ENCODE measurements around the gene MCEE.
"Not testable (repeated sequence)": the region's sequence is repeated elsewhere in the genome, so short reads cannot be mapped to it uniquely, and the experiment has no call there.

MCEE gene

DNA sequence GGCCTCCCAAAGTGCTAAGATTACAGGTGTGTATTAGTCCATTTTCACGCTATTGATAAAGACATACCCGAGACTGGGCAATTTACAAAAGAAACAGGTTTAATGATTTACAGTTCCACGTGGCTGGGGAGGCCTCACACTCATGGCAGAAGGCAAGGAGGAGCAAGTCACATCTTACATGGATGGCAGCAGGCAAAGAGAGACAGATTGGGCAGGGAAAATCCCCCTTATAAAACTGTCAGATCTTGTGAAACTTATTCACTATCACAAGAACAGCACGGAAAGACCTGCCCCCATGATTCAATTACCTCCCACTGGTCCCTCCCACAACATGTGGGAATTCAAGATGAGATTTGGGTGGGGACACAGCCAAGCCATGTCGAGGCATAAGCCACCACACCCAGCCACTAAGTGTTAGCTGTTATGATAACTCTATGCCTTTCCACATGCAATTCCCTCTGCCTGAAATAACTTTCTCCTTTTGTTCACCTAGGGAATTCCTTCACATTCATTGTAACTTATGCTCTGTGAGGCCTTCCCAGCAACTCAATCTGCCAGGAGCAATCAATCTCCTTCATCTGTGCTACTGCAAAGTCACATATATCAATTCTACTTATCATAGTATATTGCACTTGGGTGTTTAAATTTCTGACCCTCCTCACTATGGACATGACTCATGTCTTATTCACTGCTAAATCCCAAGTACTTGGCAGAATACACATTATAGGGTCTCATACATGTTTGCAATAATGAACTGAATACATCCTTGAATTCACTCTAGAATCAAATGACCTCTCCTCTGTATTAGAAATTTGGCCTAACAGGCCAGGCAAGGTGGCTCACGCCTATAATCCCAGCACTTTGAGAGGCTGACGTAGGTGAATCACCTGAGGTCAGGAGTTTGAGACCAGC, 7.4 kb downstream of the MCEE start:
- Histone ChIP-seq H3K9ac (ENCODE audit: low read length) (no peak overlapping the region), H3K4me3 (ENCODE audit: low read length) (no peak overlapping the region), H3K4me1 (ENCODE audit: control insufficient read depth, insufficient read depth, low read length) (no peaks in the 10 kb centered on the region), H3K36me3 (ENCODE audit: control insufficient read depth, insufficient read depth, low read length) (peaks cover 7% of the 10 kb centered on the region), H3K27me3 (ENCODE audit: control insufficient read depth, insufficient read depth, low read length) (no peaks in the 10 kb centered on the region), H3K27ac (ENCODE audit: low read depth, low read length) (no peak overlapping the region)

DNA sequence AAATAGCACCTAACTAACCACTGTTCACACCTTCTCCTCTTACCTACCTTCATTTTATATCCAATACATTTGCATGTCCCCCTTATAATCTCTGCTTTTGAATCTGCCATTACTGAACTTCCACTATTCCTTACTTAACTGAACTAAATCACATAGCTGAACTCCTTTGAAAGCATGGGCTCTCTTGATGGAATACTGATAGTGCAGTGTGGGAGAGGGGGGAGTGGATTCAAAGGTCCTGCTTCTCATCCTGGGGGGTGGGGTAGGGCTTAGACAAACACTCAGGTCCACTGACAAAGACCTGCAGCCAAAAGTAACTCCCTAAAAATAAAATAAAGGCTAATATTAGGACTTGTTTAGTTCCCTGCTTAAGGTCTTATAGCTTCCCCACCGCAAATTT, 8.6 kb downstream of the MCEE start:
- Histone ChIP-seq H3K27me3 (ENCODE audit: control insufficient read depth, insufficient read depth, low read length) (no peaks in the 10 kb centered on the region), H3K9ac (ENCODE audit: low read length) (no peak overlapping the region), H3K36me3 (ENCODE audit: control insufficient read depth, insufficient read depth, low read length) (peaks cover 7% of the 10 kb centered on the region), H3K27ac (ENCODE audit: low read depth, low read length) (no peak overlapping the region), H3K4me1 (ENCODE audit: control insufficient read depth, insufficient read depth, low read length) (no peaks in the 10 kb centered on the region), H3K4me3 (ENCODE audit: low read length) (no peak overlapping the region)

DNA sequence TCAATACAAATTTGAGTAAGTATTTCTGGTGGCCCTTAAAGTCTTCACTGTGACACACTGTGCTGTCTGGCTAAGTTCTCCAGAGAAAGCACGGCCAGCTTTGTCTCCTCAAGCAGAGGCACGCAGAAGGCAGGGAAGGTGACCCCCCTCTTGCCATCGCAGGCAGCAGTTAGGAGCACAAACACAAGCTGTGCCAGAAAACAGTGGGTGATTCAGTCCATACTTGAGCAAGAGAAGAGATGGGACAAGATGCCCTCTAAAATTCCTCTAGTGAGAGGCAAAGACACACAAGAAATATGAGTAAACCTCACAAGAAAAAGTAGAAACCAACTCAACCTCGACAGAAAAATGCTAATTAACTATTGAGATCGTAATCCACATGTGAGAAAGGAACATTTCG, 9.8 kb downstream of the MCEE start:
- Histone ChIP-seq H3K27me3 (ENCODE audit: control insufficient read depth, insufficient read depth, low read length) (no peaks in the 10 kb centered on the region), H3K4me3 (ENCODE audit: low read length) (no peak overlapping the region), H3K9ac (ENCODE audit: low read length) (no peak overlapping the region), H3K27ac (ENCODE audit: low read depth, low read length) (no peak overlapping the region), H3K36me3 (ENCODE audit: control insufficient read depth, insufficient read depth, low read length) (peaks cover 7% of the 10 kb centered on the region), H3K4me1 (ENCODE audit: control insufficient read depth, insufficient read depth, low read length) (no peaks in the 10 kb centered on the region)

DNA sequence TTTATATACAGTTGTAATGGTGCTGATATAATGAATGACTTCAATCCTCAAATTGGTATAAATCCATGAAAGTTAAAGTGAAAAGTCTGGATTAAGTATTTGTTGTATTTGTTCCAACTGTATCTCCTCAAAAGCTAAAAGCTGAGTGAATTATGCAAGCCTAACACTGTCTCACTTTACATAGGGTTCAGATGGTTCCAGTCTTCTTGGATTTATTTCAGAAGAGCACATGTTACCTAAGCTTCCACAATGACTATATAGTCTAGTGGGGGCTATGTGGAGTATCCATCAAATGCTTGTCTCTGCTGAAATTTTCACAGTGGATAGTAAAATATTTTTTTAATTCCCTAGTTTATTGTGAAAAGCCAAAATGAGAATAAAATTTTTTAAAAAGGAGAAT, 13.0 kb downstream of the MCEE start:
- no peaks in the 10 kb centered on the region for H3K27me3 ChIP-seq (ENCODE audit: control insufficient read depth, insufficient read depth, low read length)
- no peak overlapping the region for H3K27ac ChIP-seq (ENCODE audit: low read depth, low read length)
- H3K4me3 ChIP-seq (ENCODE audit: low read length) = no peak overlapping the region
- peaks cover 8% of the 10 kb centered on the region for H3K36me3 ChIP-seq (ENCODE audit: control insufficient read depth, insufficient read depth, low read length)
- H3K9ac ChIP-seq (ENCODE audit: low read length) = no peak overlapping the region
- no peaks in the 10 kb centered on the region for H3K4me1 ChIP-seq (ENCODE audit: control insufficient read depth, insufficient read depth, low read length)

DNA sequence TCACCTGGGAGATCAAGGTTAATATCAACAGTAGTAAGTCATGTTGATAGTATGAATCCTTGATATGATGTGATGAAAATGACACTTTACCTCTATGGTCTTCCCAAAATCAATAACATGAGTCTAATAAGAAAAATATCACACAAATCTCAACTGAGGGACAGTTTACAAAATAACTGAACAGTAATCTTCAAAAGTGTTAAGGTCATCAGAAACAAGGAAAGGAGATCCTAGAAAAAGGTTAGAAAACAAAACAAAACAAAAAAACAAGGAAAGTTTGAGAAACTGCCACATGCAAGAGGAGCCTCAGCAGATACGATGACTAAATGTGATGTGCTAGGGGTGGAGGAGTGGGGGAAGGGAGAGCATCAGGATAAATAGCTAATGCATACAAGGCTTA, 16.2 kb downstream of the MCEE start:
- Histone ChIP-seq H3K36me3 (ENCODE audit: control insufficient read depth, insufficient read depth, low read length) (peaks cover 3% of the 10 kb centered on the region), H3K27ac (ENCODE audit: low read depth, low read length) (no peak overlapping the region), H3K4me3 (ENCODE audit: low read length) (no peak overlapping the region), H3K9ac (ENCODE audit: low read length) (no peak overlapping the region), H3K4me1 (ENCODE audit: control insufficient read depth, insufficient read depth, low read length) (no peaks in the 10 kb centered on the region), H3K27me3 (ENCODE audit: control insufficient read depth, insufficient read depth, low read length) (no peaks in the 10 kb centered on the region)

DNA sequence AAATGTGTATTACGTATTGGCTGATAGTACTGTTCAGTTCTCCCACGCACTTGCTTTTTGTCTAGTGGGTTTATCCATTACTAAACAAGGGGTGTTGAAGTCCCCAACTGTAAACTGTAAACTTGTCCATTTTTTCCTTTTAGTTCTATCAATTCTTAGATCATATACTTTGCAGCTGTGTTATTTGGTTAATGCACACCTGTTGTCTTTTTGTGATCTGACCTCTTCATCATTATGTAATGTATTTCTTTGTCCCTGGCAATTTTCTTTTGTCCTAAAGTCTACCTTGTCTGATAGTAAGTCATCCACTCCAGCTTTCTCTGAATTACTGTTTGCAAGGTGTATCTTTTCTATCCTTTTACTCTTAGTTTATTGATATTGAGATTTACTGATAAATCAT, 21.9 kb downstream of the MCEE start:
- Histone ChIP-seq H3K27me3 (ENCODE audit: control insufficient read depth, insufficient read depth, low read length) (no peaks in the 10 kb centered on the region), H3K27ac (ENCODE audit: low read depth, low read length) (no peak overlapping the region), H3K4me1 (ENCODE audit: control insufficient read depth, insufficient read depth, low read length) (no peaks in the 10 kb centered on the region), H3K36me3 (ENCODE audit: control insufficient read depth, insufficient read depth, low read length) (no peaks in the 10 kb centered on the region), H3K9ac (ENCODE audit: low read length) (no peak overlapping the region), H3K4me3 (ENCODE audit: low read length) (no peak overlapping the region)

DNA sequence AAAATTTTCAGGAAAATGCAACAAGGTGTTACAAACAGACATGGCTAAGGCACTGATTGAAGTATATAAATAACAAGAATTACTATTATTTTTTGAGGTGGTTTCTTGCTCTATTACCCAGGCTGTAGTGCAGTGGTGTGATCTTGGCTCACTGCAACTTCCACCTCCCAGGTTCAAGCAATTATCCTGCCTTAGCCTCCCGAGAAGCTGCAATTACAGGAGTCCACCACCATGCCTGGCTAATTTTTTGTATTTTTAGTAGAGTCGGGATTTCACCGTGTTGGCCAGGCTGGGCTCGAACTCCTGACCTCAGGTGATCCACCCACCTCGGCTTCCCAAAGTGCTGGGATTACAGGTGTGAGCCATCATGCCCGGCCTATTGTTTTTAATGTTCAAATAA, 23.6 kb downstream of the MCEE start:
- not testable (repeated sequence) for H3K27ac ChIP-seq (ENCODE audit: low read depth, low read length); H3K36me3 ChIP-seq (ENCODE audit: control insufficient read depth, insufficient read depth, low read length); H3K4me3 ChIP-seq (ENCODE audit: low read length); H3K4me1 ChIP-seq (ENCODE audit: control insufficient read depth, insufficient read depth, low read length); H3K9ac ChIP-seq (ENCODE audit: low read length); H3K27me3 ChIP-seq (ENCODE audit: control insufficient read depth, insufficient read depth, low read length)

DNA sequence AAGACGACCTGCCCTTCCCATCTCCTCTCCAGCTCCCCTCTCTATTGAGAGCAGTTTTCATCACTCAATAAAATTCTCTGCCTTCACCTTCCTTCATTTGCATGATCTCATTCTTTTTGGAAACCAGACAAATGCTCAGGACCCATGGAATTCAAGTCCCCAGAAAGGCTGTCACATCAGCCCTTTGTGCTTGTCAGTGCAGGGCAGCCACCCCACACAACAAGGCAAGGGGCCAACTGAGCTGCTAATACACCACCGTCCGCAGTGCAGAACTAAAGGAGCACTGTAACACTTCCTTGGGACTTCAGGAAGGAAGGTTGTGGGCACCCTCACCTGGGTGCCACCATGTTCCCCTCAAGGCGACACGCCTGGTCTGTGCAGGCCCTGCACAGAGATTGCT, 26.2 kb downstream of the MCEE start:
- Histone ChIP-seq H3K27me3 (ENCODE audit: control insufficient read depth, insufficient read depth, low read length) (no peaks in the 10 kb centered on the region), H3K27ac (ENCODE audit: low read depth, low read length) (no peak overlapping the region), H3K4me3 (ENCODE audit: low read length) (no peak overlapping the region), H3K36me3 (ENCODE audit: control insufficient read depth, insufficient read depth, low read length) (no peaks in the 10 kb centered on the region), H3K4me1 (ENCODE audit: control insufficient read depth, insufficient read depth, low read length) (no peaks in the 10 kb centered on the region), H3K9ac (ENCODE audit: low read length) (no peak overlapping the region)

DNA sequence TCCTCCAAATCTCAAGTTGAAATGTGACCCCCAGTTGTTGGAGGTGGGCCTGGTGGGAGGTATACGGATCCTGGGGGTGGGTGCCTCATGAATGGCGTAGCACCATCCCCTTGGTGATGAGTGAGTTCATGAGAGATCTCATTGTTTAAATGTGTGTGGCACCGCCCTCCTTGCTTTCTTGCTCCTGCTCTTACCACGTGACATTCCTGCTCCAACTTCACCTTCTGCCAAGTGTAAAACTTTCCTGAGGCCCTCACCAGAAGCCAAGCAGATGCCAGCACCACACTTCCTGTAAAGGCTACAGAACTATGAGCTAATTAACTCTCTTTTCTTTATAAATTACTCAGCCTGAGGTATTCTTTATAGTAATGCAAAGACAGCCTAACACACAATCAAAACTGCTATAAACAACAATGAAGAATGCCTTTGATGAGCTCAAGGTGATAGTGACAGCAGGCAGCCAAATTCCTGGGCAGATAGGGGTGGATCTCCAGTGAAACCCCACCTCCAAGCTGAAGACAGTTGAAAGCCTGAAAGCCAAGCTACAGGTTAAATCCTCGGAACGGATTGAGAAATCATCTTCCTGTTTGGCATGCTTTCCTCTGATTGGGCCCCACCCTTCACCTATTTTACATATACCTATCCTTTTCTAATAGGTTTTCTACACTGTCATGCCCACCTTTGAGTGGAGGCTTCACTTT, 26.9 kb downstream of the MCEE start:
- Histone ChIP-seq H3K9ac (ENCODE audit: low read length) (no peak overlapping the region), H3K27ac (ENCODE audit: low read depth, low read length) (no peak overlapping the region), H3K36me3 (ENCODE audit: control insufficient read depth, insufficient read depth, low read length) (no peaks in the 10 kb centered on the region), H3K27me3 (ENCODE audit: control insufficient read depth, insufficient read depth, low read length) (no peaks in the 10 kb centered on the region), H3K4me1 (ENCODE audit: control insufficient read depth, insufficient read depth, low read length) (no peaks in the 10 kb centered on the region), H3K4me3 (ENCODE audit: low read length) (no peak overlapping the region)

DNA sequence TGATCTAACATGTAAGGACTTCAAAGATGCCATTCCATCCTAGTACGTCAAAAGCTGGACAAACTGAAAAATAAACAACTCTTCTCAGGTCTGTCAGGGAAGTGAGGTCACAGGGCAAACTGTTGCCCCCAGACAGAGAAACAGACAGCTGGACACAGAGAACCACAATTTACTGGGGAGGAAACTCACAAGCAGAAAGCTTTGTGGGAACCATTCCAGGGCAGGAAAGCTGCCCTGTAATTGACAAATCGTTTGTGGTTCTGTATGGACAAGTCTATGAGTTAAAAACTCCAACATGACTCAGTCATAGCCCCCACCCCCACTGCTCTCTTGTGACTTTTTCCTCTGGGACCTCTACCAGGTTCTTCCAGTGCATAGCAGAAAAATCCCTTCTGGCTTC, 28.4 kb downstream of the MCEE start:
- Histone ChIP-seq H3K36me3 (ENCODE audit: control insufficient read depth, insufficient read depth, low read length) (no peaks in the 10 kb centered on the region), H3K4me3 (ENCODE audit: low read length) (no peak overlapping the region), H3K27me3 (ENCODE audit: control insufficient read depth, insufficient read depth, low read length) (no peaks in the 10 kb centered on the region), H3K27ac (ENCODE audit: low read depth, low read length) (no peak overlapping the region), H3K9ac (ENCODE audit: low read length) (no peak overlapping the region), H3K4me1 (ENCODE audit: control insufficient read depth, insufficient read depth, low read length) (no peaks in the 10 kb centered on the region)

DNA sequence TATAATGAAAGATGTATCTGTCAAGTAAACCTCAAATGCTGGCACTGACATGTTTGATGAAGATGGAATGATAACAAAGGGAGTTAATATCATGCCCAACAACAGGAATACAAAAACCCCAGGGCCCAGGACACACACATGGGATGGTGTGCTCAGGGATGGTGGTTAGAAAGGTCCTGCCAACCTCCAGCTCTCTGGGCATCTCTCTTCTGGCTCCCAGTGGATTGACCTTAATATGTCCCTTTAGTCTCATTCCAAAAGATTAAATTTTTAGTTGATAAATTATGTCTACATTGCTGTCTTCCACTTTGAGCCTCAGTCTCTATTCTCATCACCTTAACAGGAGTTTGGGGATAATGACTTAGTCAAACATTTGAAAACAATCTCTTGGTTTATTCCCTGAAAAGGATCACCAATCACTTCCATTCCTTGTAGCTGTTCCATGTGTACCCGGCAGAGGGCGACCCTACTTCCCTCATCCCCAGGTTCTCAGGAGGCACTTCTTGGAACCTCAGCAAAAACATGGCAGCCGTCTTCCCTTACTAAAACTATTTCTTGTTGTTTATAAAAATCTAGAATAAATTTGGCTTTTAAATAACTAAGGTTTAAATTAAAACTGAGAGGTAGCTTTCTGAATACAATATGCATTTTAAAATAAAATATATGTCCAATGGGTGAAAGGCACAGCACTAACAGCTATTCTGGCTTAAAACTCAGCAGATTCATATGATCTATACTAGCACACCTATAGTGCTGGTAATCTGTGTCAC, 29.6 kb downstream of the MCEE start:
- Histone ChIP-seq H3K4me1 (ENCODE audit: control insufficient read depth, insufficient read depth, low read length) (no peaks in the 10 kb centered on the region), H3K36me3 (ENCODE audit: control insufficient read depth, insufficient read depth, low read length) (no peaks in the 10 kb centered on the region), H3K4me3 (ENCODE audit: low read length) (no peak overlapping the region), H3K9ac (ENCODE audit: low read length) (no peak overlapping the region), H3K27ac (ENCODE audit: low read depth, low read length) (no peak overlapping the region), H3K27me3 (ENCODE audit: control insufficient read depth, insufficient read depth, low read length) (no peaks in the 10 kb centered on the region)

DNA sequence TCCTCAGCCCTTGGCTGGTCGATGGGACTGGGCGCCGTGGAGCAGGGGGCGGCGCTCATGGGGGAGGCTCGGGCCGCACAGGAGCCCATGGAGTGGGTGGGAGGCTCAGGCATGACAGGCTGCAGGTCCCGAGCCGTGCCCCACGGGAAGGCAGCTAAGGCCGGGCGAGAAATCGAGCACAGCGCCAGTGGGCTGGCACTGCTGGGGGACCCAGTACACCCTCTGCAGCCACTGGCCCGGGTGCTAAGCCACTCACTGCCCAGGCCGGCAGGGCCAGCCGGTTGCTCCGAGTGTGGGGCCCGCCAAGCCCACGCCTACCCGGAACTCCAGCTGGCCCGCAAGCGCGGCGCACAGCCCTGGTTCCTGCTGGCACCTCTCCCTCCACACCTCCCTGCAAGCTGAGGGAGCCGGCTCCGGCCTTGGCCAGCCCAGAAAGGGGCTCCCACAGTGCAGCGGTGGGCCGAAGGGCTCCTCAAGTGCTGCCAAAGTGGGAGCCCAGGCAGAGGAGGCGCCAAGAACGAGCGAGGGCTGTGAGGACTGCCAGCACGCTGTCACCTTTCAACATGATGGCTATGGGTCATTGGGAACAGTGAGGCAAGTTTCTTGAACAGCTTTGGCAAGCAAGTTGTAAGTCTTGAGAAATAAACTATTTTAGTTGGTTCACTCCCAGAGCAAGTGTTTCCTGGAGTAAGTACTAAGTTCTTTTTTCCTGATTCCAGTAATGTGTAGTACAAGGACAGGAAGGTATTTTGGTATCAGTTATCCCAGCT, 37.4 kb downstream of the MCEE start:
- H3K4me1 ChIP-seq (ENCODE audit: control insufficient read depth, insufficient read depth, low read length); H3K27ac ChIP-seq (ENCODE audit: low read depth, low read length); H3K9ac ChIP-seq (ENCODE audit: low read length); H3K36me3 ChIP-seq (ENCODE audit: control insufficient read depth, insufficient read depth, low read length); H3K4me3 ChIP-seq (ENCODE audit: low read length); H3K27me3 ChIP-seq (ENCODE audit: control insufficient read depth, insufficient read depth, low read length): not testable (repeated sequence)
